ENCODE measurements around the gene DNLZ. TPM values are rescaled to one million over a fixed set of nuclear protein-coding genes. Genes with fewer than 3 reads are reported as not detected.

Gene DNLZ
- total RNA-seq, 1 donor from 2014 or later = 31.0 TPM

GRCh38 chr9:136379401-136379800 lies 15.9 kb upstream of the DNLZ start:
- intact Hi-C loops (cut with micrococcal nuclease) = no loop called here
- Mint-ChIP-seq H3K4me3 (ENCODE audit: low read depth) (no peak overlapping the region), H3K4me1 (ENCODE audit: low read depth) (peaks cover 2% of the 10 kb centered on the region), H3K9me3 (no peaks in the 10 kb centered on the region), H3K36me3 (ENCODE audit: low read depth) (peaks cover 28% of the 10 kb centered on the region), H3K27ac (no peak overlapping the region), H3K27me3 (ENCODE audit: low read depth) (no peaks in the 10 kb centered on the region)
- DNase-seq (ENCODE audit: low spot score) = no peak

DNA sequence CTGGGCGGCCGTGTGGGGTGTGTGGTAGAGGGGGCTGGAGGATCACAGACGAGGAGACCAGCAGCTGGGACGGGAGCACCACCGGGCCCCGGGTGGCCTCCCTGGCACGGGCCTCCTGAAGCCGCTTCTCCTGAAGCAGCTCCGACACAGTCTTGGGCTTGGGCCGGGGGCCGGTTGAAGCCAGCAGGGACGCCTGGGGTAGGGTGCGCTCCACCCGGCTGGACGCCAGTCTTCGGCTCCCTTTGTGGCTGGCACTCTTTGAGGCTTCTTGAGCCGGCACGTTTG lies 15.4 kb upstream of the DNLZ start:
- DNase-seq (ENCODE audit: low spot score) = no peak
- Mint-ChIP-seq H3K36me3 (ENCODE audit: low read depth) (peaks cover 25% of the 10 kb centered on the region), H3K27ac (no peak overlapping the region), H3K27me3 (ENCODE audit: low read depth) (no peaks in the 10 kb centered on the region), H3K4me1 (ENCODE audit: low read depth) (no peaks in the 10 kb centered on the region), H3K4me3 (ENCODE audit: low read depth) (no peak overlapping the region), H3K9me3 (no peaks in the 10 kb centered on the region)
- intact Hi-C loops (cut with micrococcal nuclease) = no loop called here

DNA sequence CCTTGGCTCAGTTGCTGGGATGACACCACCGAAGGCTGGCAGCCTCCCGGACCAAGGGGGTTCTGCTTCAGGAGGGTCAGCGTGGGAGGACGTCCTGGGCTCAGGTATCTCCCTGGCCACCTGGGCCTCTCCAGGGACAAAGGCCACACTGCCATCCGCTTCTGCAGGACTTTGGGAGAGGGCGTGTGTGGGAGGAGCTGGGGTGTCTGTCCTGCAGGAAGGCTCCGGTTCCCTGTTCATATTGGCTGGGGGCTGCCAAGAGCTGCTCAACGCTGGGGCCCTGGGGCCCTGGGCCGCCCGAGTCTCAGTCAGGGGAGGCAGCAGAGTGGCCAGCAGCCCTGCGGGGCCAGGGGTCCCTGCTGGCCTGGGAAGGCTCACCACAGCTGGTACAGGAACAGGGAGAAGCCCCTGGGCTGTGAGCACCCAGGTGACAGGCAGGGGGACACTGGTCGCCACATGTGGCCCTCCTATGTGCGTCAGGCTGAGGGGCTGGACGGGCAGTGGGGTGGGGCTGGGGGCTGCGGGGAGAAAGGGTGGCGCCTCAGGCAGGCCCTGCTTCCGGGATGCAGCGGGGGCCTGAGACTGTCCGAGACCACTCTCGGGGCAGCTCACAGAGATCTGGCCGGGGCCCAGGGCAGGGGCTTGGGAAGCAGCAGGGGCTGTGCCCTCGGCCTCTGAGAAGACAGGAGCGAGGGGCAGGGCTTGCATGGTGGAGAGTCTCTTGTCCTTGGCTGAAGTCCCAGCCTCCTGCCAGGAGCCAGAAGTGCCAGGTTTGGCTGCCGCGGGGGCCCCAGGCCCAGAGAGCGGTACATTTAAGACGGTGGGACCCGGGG lies 14.8 kb upstream of the DNLZ start:
- no peak overlapping the region for H3K27ac Mint-ChIP-seq
- H3K4me1 Mint-ChIP-seq (ENCODE audit: low read depth) = no peaks in the 10 kb centered on the region
- H3K4me3 Mint-ChIP-seq (ENCODE audit: low read depth) = no peak overlapping the region
- intact Hi-C loops (cut with micrococcal nuclease) = no loop called here
- H3K36me3 Mint-ChIP-seq (ENCODE audit: low read depth) = peaks cover 20% of the 10 kb centered on the region
- H3K9me3 Mint-ChIP-seq = no peaks in the 10 kb centered on the region
- no peaks in the 10 kb centered on the region for H3K27me3 Mint-ChIP-seq (ENCODE audit: low read depth)
- DNase-seq (ENCODE audit: low spot score) = no peak

- no peaks in the 10 kb centered on the region for H3K4me1 Mint-ChIP-seq (ENCODE audit: low read depth)
- peaks cover 15% of the 10 kb centered on the region for H3K36me3 Mint-ChIP-seq (ENCODE audit: low read depth)
- intact Hi-C loops (cut with micrococcal nuclease) = no loop called here
- H3K9me3 Mint-ChIP-seq = no peaks in the 10 kb centered on the region
- no peak for DNase-seq (ENCODE audit: low spot score)
- no peaks in the 10 kb centered on the region for H3K27me3 Mint-ChIP-seq (ENCODE audit: low read depth)
- no peak overlapping the region for H3K27ac Mint-ChIP-seq
- no peak overlapping the region for H3K4me3 Mint-ChIP-seq (ENCODE audit: low read depth)
Observed at GRCh38 chr9:136377341-136378169, 14.0 kb upstream of the DNLZ start.

- Mint-ChIP-seq H3K27ac (no peak overlapping the region), H3K4me1 (ENCODE audit: low read depth) (no peaks in the 10 kb centered on the region), H3K36me3 (ENCODE audit: low read depth) (peaks cover 10% of the 10 kb centered on the region), H3K27me3 (ENCODE audit: low read depth) (no peaks in the 10 kb centered on the region), H3K9me3 (no peaks in the 10 kb centered on the region), H3K4me3 (ENCODE audit: low read depth) (no peak overlapping the region)
- intact Hi-C loops (cut with micrococcal nuclease) = no loop called here
- no peak for DNase-seq (ENCODE audit: low spot score)
Observed at GRCh38 chr9:136376457-136376856, 12.9 kb upstream of the DNLZ start.

GRCh38 chr9:136375096-136375495 lies 11.6 kb upstream of the DNLZ start:
- Mint-ChIP-seq H3K4me1 (ENCODE audit: low read depth) (no peaks in the 10 kb centered on the region), H3K36me3 (ENCODE audit: low read depth) (peaks cover 10% of the 10 kb centered on the region), H3K4me3 (ENCODE audit: low read depth) (no peak overlapping the region), H3K27ac (no peak overlapping the region), H3K27me3 (ENCODE audit: low read depth) (no peaks in the 10 kb centered on the region), H3K9me3 (no peaks in the 10 kb centered on the region)
- intact Hi-C loops (cut with micrococcal nuclease) = no loop called here
- DNase-seq (ENCODE audit: low spot score) = no peak

DNA sequence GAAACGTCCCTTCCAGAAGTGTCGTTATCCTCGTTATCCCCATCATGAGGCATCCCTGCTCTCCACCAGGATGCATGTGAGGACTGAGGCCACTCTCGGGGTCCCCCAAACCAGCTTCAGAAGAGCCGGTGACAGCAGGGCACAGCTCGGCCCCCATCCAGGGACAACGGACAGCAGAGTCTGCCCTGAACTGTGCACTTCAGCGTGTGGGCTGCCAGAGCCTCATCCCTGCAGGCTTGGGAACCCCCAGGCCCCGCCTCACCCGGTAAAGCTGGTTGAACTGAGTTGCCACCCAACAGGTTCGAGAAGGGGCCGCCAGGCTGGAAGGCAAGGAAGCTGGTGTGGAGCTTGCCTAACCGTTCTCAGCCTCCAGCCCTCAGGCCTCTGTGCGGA lies 10.6 kb upstream of the DNLZ start:
- no peaks in the 10 kb centered on the region for H3K27me3 Mint-ChIP-seq (ENCODE audit: low read depth)
- intact Hi-C loops (cut with micrococcal nuclease) = no loop called here
- no peak overlapping the region for H3K27ac Mint-ChIP-seq
- H3K4me1 Mint-ChIP-seq (ENCODE audit: low read depth) = no peaks in the 10 kb centered on the region
- no peak overlapping the region for H3K4me3 Mint-ChIP-seq (ENCODE audit: low read depth)
- no peak for DNase-seq (ENCODE audit: low spot score)
- no peaks in the 10 kb centered on the region for H3K9me3 Mint-ChIP-seq
- peaks cover 10% of the 10 kb centered on the region for H3K36me3 Mint-ChIP-seq (ENCODE audit: low read depth)

DNA sequence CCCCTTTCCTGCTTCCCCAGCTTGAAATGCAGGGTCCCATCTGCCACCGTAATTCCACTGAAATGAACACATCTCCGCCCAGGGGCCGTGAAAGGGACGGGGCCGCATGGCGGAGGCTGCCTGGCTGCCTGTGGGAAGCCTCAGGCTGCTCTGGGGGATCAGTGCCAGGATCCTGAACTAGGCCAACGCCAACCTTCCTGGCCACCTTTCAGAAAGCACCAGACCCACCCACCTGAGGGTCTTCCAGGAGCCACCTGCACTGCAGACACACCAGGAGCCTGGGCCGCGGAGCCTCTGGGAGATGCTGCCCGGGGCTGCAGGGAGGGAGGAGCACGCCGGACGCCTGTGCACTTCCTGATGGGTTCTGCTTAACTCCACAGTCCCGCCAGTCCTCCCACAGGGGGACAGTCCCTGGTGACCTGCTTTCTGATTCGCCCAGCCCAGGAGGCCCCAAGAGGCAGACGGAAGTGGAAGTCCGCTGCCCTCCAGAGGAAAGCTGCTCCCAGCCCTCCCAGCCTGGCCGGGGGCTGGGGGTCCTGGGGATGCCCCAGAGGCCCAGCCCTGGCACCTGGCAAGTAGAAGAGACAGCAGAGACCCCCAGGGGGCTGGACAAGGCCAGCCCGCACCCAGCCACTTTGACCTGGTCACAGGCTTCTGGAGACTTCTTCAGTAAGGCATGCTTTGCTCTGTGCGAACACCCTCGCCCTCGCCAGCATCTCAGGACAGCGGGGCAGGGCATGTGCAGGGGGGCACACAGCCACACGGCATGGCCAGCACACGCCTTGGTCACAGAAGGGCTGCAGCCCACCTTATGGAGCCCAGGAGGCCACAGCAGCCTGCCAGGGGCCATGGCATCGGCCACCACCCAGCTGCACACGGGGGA lies 10.0 kb upstream of the DNLZ start, which contains the start of gene CARD9:
Gene CARD9 (minus strand): TSS at position 370 of the 883 bp plus-strand sequence. CDS start 1,591 bp downstream, outside the sequence.
- H3K27me3 Mint-ChIP-seq (ENCODE audit: low read depth) = no peaks in the 10 kb centered on the region
- H3K9me3 Mint-ChIP-seq = no peaks in the 10 kb centered on the region
- peak within 1 kb of the TSS; percentile 55 for H3K27ac Mint-ChIP-seq
- peak within 1 kb of the TSS; percentile 77 for H3K4me3 Mint-ChIP-seq (ENCODE audit: low read depth)
- intact Hi-C loops (cut with micrococcal nuclease) = no loop called here
- H3K4me1 Mint-ChIP-seq (ENCODE audit: low read depth) = no peaks in the 10 kb centered on the region
- no peak for DNase-seq (ENCODE audit: low spot score)
- H3K36me3 Mint-ChIP-seq (ENCODE audit: low read depth) = peaks cover 7% of the 10 kb centered on the region

DNA sequence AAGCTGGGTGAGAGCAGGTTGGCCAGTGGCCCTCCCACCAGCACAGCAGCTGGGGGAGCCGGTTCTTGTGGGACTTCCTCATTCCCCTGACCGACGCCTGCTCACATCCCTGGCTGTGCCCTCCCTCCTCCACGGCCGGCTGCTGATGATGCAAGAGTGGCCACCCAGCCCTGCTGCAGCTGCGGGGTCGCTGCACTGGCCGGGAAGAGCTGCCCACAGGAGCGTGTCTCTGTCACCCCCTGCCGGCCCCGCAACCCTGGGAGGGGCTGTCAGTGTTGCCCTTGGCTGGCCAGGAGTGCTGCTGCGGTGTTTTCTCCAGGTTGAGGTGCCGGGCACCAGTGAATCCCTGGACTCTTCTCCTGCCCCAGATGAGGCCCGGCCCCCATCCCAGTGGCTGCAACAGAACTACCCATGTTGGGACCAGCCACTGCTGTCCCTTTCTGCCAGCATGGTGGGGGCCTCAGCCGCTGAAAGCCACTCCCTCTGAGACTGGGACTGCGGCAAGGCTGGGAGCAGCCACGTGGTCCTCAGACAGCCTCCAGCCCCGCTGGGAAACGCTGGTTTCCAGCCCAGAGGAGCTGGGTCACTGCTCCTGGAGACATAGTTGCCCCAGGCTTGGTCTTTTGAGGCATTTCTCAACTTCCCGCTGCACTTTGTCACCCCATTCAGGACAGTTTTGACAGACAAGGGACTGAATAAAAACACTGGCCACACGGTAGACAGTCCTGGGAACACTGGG lies 9.2 kb upstream of the DNLZ start:
- DNase-seq (ENCODE audit: low spot score) = no peak
- H3K9me3 Mint-ChIP-seq = no peaks in the 10 kb centered on the region
- H3K36me3 Mint-ChIP-seq (ENCODE audit: low read depth) = peaks cover 7% of the 10 kb centered on the region
- H3K27me3 Mint-ChIP-seq (ENCODE audit: low read depth) = no peaks in the 10 kb centered on the region
- H3K4me3 Mint-ChIP-seq (ENCODE audit: low read depth) = peak overlapping the region; percentile 77
- intact Hi-C loops (cut with micrococcal nuclease) = no loop called here
- H3K27ac Mint-ChIP-seq = peak overlapping the region; percentile 17
- H3K4me1 Mint-ChIP-seq (ENCODE audit: low read depth) = no peaks in the 10 kb centered on the region

GRCh38 chr9:136372006-136372405 lies 8.5 kb upstream of the DNLZ start:
- H3K4me3 Mint-ChIP-seq (ENCODE audit: low read depth) = no peak overlapping the region
- no peaks in the 10 kb centered on the region for H3K4me1 Mint-ChIP-seq (ENCODE audit: low read depth)
- DNase-seq (ENCODE audit: low spot score) = no peak
- peaks cover 7% of the 10 kb centered on the region for H3K36me3 Mint-ChIP-seq (ENCODE audit: low read depth)
- no peaks in the 10 kb centered on the region for H3K9me3 Mint-ChIP-seq
- intact Hi-C loops (cut with micrococcal nuclease) = no loop called here
- H3K27me3 Mint-ChIP-seq (ENCODE audit: low read depth) = no peaks in the 10 kb centered on the region
- H3K27ac Mint-ChIP-seq = no peak overlapping the region

DNA sequence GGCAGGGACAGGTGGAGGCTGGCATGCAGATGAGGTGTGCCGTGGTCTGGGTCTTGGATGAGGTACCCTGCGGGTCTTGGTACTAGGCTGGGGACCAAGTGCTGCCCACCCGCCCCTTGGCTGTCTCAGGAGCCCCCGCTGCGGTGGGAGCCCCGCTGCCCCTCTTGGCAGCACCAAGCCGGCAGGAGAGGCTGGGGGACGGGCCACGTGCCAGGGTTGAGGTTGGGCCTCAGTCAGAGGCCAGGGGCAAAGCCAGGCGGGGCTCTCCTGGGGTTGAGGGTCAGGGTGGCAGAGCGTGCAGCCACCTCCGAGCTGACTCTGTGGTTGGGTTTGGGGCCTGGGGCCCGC lies 8.0 kb upstream of the DNLZ start:
- DNase-seq (ENCODE audit: low spot score) = no peak
- no peaks in the 10 kb centered on the region for H3K4me1 Mint-ChIP-seq (ENCODE audit: low read depth)
- H3K9me3 Mint-ChIP-seq = no peaks in the 10 kb centered on the region
- no peaks in the 10 kb centered on the region for H3K27me3 Mint-ChIP-seq (ENCODE audit: low read depth)
- intact Hi-C loops (cut with micrococcal nuclease) = no loop called here
- no peak overlapping the region for H3K27ac Mint-ChIP-seq
- no peak overlapping the region for H3K4me3 Mint-ChIP-seq (ENCODE audit: low read depth)
- peaks cover 7% of the 10 kb centered on the region for H3K36me3 Mint-ChIP-seq (ENCODE audit: low read depth)

All from activated T-helper 2 cell treated with anti-CD3 and anti-CD28 coated beads, Interferon-gamma antibody, Interleukin-2, Interleukin-4, amounts not matched to agents 10 μg/mL and 5 μg/mL and 100 μg/mL, durations not matched to agents 14 hours and 24 hours and 36 hours (primary cell).